ENCODE data around the gene AUTS2.

GRCh38 chr7:69550991-69551390 lies 47.3 kb upstream of the AUTS2 start:
- TF ChIP-seq, protein P1, sequence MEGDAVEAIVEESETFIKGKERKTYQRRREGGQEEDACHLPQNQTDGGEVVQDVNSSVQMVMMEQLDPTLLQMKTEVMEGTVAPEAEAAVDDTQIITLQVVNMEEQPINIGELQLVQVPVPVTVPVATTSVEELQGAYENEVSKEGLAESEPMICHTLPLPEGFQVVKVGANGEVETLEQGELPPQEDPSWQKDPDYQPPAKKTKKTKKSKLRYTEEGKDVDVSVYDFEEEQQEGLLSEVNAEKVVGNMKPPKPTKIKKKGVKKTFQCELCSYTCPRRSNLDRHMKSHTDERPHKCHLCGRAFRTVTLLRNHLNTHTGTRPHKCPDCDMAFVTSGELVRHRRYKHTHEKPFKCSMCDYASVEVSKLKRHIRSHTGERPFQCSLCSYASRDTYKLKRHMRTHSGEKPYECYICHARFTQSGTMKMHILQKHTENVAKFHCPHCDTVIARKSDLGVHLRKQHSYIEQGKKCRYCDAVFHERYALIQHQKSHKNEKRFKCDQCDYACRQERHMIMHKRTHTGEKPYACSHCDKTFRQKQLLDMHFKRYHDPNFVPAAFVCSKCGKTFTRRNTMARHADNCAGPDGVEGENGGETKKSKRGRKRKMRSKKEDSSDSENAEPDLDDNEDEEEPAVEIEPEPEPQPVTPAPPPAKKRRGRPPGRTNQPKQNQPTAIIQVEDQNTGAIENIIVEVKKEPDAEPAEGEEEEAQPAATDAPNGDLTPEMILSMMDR (conservative IDR thresholded peaks at IDR 0.05; ENCODE audit: low read depth in 2 of 2) = no peak
- TF ChIP-seq, protein P2, sequence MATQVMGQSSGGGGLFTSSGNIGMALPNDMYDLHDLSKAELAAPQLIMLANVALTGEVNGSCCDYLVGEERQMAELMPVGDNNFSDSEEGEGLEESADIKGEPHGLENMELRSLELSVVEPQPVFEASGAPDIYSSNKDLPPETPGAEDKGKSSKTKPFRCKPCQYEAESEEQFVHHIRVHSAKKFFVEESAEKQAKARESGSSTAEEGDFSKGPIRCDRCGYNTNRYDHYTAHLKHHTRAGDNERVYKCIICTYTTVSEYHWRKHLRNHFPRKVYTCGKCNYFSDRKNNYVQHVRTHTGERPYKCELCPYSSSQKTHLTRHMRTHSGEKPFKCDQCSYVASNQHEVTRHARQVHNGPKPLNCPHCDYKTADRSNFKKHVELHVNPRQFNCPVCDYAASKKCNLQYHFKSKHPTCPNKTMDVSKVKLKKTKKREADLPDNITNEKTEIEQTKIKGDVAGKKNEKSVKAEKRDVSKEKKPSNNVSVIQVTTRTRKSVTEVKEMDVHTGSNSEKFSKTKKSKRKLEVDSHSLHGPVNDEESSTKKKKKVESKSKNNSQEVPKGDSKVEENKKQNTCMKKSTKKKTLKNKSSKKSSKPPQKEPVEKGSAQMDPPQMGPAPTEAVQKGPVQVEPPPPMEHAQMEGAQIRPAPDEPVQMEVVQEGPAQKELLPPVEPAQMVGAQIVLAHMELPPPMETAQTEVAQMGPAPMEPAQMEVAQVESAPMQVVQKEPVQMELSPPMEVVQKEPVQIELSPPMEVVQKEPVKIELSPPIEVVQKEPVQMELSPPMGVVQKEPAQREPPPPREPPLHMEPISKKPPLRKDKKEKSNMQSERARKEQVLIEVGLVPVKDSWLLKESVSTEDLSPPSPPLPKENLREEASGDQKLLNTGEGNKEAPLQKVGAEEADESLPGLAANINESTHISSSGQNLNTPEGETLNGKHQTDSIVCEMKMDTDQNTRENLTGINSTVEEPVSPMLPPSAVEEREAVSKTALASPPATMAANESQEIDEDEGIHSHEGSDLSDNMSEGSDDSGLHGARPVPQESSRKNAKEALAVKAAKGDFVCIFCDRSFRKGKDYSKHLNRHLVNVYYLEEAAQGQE (IDR thresholded peaks at IDR 0.05; ENCODE audit: unreplicated experiment) = no peak
- TF ChIP-seq CREB1 (CRISPR knock-in tag; IDR thresholded peaks at IDR 0.05; ENCODE audit: low read depth) (no peak), JUNB (IDR thresholded peaks at IDR 0.05; ENCODE audit: unreplicated experiment) (no peak), POLR2AphosphoS5 (IDR thresholded peaks at IDR 0.05; ENCODE audit: low read depth) (no peak), EZH2 (IDR thresholded peaks at IDR 0.05; ENCODE audit: low read depth, unreplicated experiment) (no peak), NANOG (IDR thresholded peaks at IDR 0.05; ENCODE audit: borderline replicate concordance) (no peak), EZH2phosphoT487 (IDR thresholded peaks at IDR 0.05; ENCODE audit: unreplicated experiment) (no peak), ZNF114 (CRISPR knock-in tag; IDR thresholded peaks at IDR 0.05) (no peak)
- TF ChIP-seq, protein P3, sequence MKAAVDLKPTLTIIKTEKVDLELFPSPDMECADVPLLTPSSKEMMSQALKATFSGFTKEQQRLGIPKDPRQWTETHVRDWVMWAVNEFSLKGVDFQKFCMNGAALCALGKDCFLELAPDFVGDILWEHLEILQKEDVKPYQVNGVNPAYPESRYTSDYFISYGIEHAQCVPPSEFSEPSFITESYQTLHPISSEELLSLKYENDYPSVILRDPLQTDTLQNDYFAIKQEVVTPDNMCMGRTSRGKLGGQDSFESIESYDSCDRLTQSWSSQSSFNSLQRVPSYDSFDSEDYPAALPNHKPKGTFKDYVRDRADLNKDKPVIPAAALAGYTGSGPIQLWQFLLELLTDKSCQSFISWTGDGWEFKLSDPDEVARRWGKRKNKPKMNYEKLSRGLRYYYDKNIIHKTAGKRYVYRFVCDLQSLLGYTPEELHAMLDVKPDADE (IDR thresholded peaks at IDR 0.05) = no peak

Measured in GM23338 (cell line).